ENCODE results near the gene THSD7B.
"Not testable (repeated sequence)": the region's sequence is repeated elsewhere in the genome, so short reads cannot be mapped to it uniquely, and the experiment has no call there.

THSD7B gene

DNA sequence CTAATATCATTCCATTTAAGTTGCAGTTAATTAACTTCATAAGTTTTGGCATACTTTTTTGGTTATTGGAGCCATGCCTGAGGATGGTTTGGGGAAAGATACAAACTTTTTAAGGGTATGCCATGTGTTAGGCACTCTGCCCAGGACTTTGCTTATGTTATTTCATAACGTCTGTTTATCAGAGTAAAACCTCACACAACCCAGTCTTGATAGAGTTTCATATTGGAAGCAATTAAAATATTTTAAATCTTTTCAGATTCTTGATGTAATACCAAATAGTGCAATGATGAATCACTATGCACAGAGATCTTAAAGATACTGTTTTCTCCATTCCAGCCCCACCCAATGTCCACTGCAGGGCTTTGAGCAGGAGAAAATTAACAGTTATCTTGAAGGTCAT lies 669.8 kb downstream of the THSD7B start:
- DNase-seq, result no peak

DNA sequence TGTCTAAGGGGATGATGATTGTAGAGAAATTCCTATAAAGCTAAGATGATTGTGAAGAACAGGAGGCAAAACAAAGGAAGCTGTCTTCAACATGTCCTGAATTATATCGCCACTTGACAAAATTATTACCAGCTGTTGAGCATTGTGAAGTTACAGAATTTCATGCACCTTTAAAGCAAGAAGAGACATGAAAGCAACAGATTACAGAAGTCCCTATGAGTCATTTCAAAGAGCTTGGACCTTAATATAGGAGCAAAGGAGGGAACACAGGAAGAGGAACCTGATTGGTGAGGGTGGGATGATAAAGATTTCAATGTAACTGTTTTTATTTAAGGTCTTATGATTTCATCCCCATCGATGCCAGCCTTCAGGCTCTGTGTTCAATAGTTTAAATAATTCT lies 672.0 kb downstream of the THSD7B start:
- no peak for DNase-seq

DNA sequence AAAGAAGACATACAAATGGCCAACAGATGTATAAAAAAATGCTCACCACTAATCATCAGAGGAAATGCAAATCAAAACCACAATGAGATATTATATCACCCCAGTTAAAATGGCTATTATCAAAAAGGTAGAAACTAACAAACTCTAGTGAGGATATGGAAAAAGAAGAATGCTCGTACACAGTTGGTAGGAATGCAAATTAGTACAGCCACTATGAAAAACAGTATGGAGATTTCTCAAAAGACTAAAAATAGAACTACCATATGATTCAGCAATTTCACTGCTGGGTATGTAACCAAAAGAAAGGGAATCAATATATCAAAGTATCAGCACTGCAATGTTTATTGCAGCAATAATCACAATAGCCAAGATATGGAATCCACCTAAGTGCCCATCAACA lies 679.6 kb downstream of the THSD7B start:
- no peak for DNase-seq

DNA sequence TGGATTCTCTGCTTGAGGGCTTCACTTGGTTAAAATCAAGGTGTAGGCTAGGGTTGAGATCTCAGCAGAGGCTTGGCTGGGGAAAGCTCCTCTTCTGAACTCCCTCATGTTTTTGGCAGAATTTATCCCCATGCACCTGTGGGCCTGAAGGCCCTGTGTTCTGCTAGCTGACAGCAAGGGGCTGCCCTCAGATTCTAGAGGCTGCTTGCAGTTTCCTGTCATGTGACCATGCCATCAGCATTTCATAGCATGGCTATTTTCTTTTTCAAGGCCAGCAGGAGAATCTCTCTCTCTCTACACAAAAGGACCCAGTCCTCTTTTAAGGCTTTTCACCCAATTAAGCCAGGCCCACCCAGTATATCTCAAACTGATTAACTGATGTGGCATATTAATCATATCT lies 684.1 kb downstream of the THSD7B start:
- DNase-seq, result no peak

DNA sequence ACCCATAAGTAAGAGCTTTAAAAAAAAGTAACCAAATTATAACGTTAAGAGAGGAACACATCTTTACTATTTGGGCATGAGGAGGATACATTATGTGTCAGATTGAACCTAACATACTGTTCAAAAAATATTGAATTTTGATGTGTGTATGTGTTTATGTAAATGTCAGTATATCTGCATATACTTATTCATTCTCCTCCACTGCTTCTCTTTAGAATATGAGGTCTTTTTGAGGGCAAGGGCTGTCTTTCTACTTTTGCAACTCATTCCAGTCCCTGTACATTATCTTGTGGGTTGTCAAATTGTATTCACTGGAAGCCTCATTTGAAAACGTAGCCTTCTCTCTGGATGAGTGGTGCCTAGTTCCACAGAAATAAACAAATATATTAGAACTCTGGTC lies 689.5 kb downstream of the THSD7B start:
- no peak for DNase-seq

DNA sequence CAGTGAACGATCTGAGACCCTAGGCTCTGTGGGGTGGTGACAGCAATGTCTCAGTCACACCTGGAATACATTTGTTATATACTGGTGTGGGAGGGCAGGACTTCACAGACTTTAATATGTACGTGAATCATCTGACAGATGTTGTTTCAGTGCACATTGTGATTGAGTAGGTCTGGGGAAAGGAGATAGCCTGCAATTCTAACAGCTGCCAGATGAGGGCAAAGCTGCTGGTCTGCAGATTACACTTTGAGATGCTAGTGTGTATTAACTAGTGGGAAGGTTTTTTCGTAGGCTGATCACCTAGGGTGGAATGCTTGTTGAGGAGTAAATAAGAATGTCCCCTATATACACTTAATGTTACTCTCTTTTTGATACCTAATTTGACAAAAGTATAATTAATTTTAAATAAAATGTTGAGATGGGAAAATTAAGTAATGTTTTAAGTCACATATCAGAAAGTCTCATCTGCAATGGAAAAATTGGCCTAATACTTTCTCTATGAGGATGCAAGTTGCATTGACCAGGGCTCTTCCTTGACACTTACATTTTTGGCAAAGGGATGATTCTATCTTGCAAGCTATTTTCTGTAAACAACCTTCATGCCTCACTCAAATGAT lies 702.0 kb downstream of the THSD7B start:
- no peak for DNase-seq

DNA sequence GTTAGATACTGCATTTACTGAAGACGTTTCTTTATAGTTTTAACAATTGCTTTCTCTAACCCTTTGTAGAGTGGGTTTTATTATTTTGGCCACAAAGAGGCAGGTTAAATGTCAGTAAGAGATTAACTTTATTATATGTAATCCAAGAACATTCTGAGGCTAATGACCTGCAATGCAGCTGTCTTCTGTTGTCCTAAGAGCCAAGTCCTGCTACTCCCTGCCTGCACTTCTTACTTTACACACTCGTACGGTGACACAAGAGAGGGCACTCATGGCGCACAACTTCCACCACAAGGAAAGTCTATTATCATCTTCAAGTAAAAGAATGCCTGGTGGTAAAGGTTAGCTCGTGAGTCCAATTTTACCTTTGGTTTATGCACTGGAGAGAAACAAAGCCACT lies 727.9 kb downstream of the THSD7B start:
- DNase-seq, result no peak

DNA sequence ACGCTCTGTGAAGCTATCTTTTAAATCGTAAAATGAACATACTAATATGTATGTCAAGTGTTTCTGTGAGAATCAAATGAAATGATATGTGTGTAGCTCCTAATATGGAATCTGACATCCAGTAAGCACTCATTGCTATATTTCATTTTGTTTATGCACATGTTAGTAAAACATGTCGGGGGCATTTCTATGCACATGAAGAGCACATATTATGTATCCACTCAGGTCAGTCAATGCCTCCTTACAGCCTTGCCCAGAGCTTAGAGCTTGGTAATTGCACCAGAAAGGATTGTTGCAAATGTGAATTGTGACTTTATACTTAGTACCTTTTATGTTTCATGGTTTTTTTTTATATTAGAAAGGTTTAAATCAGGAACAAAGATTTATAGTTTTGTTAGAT lies 735.3 kb downstream of the THSD7B start:
- DNase-seq, result no peak

DNA sequence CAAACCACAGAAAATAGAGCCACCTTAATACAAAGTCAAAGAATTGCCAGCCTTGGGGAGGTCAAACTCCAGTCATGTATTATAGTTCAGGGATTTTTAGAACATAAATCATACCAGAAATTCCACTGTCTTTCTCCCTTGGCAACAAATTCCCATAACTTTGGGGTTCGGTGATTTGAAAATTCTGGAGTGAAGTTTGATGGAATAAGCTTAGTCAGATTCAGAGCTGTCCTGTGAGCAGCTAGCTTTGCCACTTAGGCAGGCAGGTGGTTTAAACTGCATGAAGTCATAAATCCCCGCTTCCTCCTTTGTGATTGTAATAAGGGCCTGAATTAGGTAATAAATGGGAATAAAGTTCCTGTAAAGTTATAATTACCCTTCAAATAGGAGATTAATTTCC lies 741.9 kb downstream of the THSD7B start:
- DNase-seq, result no peak

DNA sequence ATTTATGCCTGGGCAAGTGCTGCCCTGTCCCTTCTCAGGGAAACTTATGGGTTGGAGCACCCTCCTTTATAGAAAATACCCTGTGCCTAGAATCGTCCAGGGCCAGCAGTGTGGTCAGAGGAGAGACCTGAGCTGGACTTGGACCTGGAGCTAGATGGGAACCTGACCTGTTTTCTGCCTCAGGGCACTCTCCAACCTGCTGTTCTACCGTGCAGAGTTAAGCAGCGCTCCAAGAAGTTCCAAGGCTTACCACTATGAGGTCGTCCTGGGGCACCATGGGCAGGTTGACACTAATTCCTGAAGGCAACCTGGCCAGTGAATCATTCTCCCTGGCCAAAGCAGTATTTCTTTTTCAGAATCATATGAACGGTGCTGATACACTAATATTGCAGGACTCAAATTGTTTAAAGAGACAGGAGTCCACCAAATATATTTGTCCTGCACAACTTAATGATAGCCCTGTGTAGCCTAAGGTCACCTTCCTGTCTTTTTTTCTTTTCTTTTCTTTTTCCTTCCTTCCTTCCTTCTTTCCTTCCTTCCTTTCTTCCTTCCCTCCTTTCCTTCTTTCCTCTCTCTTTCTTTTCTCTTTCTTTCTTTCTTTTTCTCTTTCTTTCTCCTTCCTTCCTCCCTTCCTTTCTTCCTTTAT lies 743.5 kb downstream of the THSD7B start:
- DNase-seq, result no peak

DNA sequence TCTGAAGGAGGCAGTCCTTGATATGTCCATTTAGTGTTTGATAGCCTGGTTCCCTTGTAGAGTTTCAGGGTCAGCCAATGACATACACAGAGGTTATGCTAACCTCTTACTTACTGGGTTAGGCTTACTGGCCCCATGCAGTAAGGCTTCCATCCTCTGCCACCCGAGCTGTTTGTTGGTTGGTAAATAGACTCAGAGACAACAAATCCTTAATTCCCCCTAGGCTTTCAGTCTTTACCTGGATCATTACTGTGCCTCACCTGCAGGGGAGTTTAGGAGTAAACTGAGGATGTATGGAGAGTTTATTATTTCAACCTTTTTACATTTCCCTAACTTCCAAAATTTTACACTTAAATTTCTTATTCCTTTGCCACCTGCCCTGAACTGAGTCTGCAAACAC lies 746.2 kb downstream of the THSD7B start:
- no peak for DNase-seq

DNA sequence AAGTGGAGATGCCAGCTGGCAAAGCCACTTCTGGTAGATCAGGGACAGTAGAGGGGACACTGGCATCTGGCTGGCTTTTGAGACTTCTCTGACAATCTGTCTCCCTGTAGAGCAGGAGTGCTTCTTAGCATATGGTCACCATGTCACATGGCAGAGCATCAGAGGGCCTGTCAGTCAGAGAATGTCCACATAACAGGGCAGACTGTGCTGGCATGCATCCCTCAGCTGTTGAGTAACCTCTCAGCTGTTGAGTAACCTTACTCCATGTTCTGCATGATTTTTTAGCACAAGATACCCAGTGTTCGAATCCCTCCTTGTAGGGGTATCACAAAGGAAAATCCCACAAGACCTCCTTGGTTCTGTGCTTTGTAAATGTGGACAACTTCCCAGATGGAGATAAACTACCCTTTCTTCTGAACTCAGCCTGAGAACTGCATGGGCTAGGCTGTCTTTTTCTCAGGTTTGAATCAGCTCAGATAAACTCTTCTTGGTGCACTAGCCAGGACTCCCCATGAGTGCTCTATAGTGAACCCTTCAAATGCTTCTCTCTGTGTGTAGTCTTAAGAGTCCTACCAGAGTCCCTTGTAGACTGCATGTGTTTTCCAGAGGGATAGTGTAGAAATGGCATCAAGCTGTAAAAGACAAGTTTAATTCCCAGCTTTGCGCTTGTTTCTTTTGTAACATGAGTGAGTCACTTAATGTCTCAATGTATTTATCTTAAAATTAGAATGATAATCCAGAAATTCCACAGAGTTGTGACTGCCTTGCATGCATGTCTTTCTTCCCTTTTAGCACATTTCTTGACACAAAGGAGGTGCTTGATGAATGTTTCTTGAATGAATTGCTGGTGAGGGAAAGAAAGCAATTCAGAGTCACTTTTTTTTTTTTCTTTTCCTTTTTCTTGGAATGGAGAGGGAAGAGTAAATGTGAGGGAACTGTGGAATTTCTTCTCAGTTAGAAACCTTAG lies 756.6 kb downstream of the THSD7B start:
- no peak for DNase-seq

DNA sequence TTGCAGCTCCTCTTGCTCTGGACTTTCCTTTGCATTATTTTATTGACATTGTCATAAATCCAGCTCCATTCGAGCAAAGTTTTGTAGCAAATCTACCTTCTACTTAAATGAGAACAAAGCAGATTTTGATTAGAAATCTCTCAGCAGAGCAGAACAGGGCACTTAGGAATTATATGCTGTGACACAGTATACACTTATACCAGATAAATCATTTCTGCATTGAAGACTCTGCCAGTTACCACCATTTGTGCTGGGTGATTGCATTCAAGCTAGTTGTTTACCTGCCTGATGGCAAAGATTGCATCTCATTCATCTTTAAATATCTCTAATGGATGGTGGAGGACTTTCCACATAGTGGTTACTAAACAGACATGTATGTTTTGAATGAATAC lies 757.3 kb downstream of the THSD7B start:
- DNase-seq, result no peak

DNA sequence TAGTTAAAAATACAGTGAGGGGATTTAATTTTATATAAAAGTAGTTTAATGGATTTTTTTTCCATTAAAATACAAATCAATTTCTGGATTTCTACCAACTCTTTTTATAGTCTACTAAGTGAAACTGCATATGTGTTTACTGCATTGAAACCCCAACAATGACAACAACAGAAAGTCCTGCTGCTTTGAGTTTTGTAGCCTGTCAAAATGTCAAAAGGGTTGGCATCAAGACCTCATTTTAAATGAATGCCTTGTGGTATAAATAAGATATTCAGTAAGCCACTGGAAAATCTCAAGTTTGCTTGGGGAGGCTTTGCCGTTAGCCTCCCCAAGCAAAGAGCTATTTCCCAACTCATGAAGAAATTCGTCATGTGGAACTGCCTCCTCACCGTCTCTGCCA lies 758.6 kb downstream of the THSD7B start:
- no peak for DNase-seq

DNA sequence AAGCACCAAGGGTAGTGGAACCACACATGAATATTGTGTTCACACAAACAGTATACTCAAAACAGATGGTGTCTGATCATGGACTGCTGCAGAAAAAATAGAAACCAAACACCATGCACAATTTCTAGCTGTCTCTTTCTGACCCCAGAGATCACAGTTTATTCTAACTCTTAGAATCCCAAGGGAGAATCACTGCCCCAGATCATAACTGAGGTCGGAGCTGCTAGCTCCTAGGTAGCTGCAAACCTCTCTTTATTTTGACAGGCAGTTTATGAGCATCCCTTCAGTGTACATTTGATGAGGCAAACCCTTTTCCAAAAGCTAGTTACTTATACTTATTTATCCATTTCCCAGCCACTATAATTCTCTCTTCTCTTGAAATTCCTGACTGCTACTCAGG lies 759.8 kb downstream of the THSD7B start:
- no peak for DNase-seq

DNA sequence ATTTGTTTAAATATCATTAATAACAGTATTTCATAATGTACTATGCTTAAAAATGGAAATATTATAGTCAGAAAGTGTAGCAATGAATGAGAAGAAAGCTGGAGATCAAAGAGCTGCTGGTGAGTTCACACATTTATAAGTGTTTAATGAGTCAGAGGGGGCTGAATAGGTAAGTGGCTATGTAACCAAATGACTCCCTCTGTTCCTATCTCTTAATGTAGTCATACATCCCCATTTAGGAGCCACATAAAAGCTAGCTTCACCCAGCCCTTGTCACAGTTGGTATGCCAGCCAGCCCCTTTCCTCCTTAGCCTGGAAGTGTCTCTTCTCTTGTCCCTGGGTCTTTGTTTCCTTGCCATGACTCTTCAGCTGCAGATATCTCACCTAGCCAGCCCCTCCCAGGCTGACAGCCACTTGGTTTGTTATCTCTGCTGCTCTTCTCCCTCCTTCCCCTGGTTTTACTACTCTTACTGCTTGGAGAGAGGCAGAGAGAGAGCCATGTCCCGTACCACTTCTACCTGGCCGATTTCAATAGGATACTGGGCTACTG lies 760.4 kb downstream of the THSD7B start:
- no peak for DNase-seq

DNA sequence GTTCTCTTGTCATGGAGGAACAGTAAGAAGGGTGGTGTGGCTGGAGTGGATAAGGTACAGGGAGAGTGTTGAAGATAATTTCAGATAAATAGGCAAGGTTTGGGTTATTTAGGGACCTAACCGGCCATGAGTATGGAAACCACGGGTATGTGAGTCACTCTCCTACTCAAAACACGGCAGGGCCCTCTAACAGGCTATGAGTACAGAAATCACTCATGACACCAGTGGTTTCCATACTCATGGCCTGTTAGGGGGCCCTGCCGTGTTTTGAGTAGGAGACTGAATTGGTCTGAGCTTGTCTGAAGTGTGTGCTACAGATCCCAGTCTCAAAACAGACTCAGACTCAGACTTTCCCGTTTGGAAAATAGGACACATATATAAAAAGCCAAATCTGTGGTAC lies 770.6 kb downstream of the THSD7B start:
- no peak for DNase-seq

DNA sequence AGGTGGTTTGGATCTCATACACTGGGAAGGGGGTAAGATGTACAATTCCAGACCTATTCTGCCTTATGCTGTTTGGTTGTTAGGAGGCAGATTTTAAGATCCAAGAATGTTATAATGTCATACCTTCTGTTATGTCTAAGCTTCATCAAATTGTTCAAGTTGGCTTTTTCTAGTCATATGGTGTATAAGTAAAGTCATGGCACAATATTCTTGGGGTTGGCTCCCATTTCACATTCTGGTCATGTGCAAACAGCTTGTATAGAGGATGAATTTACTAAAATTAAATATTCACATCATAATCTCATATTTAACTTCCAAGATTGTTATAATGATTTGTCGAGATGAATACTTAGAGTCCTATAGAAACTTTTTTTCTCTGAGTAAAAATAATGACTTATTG lies 774.0 kb downstream of the THSD7B start:
- DNase-seq, result no peak

DNA sequence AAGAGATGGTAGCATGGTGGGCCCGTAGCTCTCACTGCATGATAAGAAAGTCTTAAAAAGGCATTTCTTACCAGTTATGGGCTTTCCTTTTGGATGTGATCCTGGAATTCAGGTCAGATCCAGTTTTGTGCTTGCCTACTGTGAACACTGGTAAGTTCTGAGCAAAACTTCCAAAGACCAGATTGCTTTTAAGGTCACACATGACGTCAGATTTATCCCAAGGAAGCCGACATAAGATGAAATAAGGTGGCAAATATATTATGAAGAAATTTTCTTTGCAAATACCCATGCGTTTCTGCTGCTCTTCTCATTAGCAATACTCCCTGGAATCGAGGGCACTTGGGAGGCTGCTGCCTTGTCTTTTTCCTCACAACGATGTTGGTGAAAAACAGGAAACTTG lies 782.5 kb downstream of the THSD7B start:
- no peak for DNase-seq

DNA sequence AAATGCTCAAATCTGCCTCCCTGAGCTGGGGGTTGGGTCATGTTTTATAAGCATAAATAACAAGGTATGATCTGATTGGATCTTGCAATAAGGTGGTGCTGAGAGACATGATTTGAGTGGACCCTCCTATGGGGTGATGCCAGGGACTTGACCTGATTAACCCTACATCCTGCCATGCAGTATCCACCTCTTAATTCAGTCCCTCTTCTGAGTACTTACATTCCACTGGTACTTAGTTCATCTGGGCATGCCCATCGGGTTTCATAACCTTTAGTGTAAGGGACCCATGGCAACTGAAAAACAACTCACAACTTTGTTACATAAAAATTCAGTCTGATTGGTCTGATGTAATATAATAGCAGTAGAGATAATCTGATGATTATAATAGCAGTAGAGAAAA lies 801.0 kb downstream of the THSD7B start:
- no peak for DNase-seq

DNA sequence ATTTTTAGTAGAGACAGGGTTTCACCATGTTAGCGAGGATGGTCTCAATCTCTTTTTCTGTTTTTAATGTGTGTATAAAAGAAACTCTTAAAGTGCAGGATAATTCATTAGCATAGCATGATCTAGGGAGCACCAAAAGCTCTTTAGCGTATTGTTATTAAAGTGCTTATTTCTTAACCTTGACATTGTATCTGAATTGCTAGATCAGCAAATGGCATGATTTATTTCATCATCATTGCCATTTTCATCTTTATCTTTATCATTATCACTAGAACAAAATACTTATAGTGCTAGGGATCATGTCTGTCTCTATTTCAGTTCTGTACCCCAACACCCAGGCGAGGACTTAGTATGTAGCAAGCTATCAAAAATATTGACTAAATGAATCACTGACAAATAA lies 805.1 kb downstream of the THSD7B start:
- DNase-seq, result no peak

DNA sequence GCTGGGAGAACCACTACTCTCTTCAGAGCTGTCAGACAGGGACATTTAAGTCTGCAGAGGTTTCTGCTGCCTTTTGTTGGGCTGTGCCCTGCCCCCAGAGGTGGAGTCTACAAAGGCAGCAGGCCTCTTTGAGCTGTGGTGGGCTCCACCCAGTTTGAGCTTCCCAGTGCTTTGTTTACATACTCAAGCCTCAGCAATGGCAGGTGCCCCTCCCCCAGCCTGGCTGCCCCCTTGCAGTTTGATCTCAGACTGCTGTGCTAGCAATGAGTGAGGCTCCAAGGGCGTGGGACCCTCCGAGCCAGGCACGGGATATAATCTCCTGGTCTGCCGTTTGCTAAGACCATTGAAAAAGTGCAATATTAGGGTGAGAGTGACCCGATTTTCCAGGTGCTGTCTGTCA lies 822.5 kb downstream of the THSD7B start:
- not testable (repeated sequence) for DNase-seq

DNA sequence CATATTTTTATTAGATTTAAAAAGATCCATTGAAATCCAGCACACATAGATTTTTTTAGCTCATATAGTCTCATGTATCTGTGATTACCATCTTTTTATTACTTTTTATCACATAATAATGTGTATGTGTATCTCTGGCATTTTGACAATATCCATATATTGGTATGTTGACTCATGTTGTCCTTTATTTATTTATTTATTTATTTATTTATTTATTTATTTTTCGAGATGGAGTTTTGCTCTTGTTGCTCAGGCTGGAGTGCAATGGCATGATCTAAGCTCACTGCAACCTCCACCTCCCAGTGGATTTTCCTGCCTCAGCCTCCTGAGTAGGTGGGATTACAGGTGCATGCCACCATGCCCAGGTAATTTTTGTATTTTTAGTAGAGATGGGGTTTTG lies 823.2 kb downstream of the THSD7B start:
- not testable (repeated sequence) for DNase-seq

DNA sequence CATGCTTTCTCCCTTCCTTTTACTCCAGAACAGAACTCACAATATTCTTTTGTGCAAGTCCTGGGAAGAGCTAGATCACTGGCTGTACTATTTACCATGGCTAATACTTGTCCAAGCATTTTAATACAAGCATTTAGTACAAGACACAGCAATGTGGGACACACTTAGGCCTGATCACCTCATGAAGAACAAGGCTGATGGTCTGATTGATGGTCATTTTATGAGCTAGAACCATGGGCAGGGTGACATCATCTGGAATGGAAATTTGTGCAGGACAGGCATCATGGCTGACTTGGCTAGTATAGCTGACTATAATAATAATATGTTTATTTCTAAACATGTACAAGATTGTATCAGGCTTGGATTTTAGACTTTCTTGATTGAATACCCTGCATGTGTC lies 824.8 kb downstream of the THSD7B start:
- DNase-seq, result no peak
